GM19463 (cell line): ENCODE data around the gene PCK1.
"Not testable (repeated sequence)": the region's sequence is repeated elsewhere in the genome, so short reads cannot be mapped to it uniquely, and the experiment has no call there.

Source experiments
- ATAC-seq: cut with Tn5 transposase; IDR thresholded peaks from one replicate; pipeline ENCODE4 v1.9.1; 2021; ENCODE audit warnings: mild to moderate bottlenecking, moderate library complexity; ENCODE audit not compliant: unreplicated experiment

The PCK1 gene

DNA sequence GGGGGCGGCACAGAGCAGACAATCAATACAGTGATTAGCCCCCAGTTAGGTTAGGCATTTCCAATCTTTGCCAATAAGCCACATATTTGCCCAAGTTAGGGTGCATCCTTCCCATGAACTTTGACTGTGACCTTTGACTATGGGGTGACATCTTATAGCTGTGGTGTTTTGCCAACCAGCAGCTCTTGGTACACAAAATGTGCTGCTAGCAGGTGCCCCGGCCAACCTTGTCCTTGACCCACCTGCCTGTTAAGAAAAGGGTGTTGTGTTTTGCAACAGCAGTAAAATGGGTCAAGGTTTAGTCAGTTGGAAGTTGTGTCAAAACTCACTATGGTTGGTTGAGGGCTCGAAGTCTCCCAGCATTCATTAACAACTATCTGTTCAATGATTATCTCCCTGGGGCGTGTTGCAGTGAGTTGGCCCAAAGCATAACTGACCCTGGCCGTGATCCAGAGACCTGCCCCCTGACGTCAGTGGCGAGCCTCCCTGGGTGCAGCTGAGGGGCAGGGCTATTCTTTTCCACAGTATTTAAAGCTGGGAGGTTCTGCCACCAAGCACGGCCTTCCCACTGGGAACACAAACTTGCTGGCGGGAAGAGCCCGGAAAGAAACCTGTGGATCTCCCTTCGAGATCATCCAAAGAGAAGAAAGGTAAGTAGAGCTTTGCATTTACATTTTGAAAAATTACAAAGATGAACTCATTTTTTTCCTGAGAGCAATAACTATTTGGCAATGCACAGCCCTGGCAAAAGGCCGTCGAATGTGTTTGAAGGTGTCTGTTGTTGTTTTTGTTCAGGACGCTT, at the start of gene PCK1:
PCK1 (plus strand) TSS at position 557 of the 802 bp plus-strand sequence. CDS start 302 bp downstream, outside the sequence.
- no peak for ATAC-seq

DNA sequence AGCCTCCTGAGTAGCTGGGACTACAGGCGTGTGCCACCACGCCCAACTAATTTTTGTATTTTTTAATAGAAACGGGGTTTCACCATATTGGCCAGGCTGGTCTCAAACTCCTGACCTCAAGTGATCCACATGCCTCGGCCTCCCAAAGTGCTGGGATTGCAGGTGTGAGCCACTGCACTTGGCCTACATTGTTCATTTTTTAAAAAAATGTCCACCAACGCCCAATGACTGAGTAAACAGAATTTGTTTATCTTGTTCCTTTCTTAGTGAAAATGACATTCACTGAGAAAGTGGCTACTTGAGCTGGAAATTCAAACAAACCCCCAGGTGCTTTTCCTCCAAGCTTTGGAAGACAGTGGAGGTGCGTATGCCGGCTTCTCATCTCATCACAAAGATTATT, 49.2 kb upstream of the PCK1 start:
- ATAC-seq: not testable (repeated sequence)

DNA sequence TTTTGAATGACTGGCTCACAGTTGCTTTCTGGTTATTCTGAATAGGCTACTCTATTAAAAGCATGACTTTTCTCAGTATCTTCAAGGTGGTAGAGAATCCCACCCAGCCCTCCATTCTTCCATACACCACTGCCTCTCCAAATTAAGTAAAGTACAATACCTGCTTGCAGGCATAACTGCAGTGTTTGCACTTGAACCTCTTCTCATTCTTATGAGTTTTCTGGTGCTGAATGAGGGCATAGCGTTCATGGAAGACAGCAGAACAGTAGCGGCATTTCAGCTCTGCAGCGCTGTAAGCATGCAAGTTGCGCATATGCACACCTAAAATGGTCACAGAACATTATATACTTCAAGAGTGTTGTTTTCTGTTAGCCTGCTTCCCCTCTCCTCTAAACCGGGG, 48.5 kb upstream of the PCK1 start:
- ATAC-seq: no peak

DNA sequence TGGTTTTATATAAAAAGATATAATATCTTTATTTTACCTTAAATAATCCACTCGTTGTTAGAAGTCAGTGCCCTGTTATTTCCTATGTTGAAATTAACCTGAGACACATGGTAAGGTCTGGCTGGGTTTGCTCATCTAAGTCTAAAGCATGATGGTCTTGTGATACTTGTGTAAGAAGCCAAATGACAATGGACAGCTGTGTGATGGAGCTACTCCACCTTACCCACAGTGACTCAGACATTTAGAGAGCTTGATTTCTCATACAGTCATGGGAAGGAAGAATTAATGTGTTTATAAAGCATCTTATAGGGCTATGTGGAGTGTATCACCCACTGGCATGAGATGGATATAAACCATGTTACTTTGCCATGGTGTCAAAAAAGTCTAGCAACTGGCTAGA, 47.7 kb upstream of the PCK1 start:
- ATAC-seq: no peak

DNA sequence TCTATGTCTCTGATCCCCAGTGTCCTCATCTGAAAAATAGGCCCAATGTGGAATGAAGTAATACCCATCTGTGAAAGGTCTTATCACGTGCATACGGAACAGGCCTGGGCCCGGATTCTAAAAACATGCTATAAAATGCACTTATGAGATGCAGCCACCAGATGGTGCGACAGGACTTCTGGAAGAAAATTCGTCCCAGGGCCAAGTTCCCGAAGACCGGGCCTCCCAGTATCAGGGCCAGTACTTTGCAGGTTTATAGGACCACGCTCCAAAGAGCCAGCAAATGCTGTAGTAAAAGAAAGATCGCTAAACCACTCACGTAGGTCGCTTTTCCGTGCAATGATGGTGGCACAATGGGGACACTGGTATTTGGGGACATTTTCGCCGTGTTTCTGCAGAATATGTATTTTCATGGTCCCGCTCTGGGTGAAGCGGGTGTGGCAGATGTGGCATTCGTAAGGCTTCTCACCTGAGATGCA, 46.6 kb upstream of the PCK1 start:
- ATAC-seq: no peak

DNA sequence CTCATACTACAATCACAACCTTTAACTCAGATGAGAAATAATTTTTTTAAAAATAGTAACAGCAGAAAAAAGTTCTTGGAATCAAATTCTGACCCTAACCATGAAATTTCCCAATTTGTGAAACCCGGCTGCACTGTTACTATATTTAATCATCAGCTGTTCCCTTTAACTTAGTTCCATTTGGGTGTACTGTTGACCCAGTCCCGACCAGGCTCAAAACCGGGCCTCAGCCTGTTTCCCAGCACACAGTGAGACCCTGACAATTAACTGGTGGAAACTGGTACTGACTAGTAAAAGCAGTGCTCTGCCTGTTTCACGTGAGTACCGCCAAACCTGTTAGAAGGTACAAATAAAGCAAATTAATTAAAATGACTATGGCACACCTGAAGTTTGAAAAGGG, 43.0 kb upstream of the PCK1 start:
- ATAC-seq: no peak

DNA sequence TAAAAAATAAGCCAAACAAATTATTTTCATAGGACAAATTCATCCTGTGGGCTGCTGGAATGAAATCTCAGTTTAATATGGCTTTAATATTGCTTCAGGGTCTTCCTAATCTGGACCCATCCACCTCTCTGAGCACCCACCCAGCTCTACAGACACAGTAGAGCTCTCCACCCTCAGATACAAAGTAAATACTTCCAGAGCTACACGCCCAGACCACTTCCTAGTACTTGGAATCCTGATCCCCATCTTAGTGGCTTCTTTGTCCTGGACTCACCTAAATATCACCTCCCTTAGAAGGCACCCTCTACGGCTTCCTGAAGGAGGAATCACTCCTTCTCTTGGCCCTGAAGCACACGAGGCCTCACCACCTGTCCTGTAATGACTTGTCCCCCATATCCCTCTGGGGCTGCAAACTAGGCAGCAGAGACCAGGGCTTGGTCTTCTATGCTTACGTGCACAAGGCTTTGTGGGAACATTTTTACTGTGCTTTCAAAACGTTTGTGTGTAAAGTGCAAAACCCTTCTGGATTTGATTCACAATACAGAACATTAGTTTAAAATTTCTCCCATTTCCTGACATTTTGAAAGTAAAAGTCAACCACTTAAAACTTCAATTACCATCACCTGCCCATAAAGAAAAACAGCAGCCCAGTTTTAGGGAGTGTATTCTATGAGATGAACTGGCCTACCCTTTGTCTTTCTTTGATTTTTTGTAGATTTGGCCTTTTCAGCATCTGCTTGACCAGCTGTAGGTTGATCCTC, 38.4 kb upstream of the PCK1 start:
- ATAC-seq: no peak

DNA sequence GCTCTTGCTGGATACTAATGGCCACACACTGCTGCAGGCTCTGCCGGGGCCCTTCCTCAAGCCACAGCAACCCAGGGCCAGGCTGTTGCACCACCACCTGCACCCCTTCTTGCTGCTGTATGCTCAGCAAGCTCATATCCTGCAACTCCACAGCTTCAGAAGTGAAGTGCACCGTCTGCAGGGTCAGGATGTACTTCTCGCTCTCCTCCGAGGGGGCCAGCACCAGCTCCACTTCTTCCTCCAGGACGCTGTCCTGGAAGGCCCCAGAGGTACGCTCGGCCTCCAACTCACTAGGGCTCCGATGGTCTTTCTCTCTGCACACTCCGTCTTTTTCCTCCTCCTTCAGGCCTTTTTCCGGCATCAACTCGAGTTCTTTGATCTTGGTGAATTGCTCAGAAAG, 37.1 kb upstream of the PCK1 start:
- ATAC-seq: no peak

DNA sequence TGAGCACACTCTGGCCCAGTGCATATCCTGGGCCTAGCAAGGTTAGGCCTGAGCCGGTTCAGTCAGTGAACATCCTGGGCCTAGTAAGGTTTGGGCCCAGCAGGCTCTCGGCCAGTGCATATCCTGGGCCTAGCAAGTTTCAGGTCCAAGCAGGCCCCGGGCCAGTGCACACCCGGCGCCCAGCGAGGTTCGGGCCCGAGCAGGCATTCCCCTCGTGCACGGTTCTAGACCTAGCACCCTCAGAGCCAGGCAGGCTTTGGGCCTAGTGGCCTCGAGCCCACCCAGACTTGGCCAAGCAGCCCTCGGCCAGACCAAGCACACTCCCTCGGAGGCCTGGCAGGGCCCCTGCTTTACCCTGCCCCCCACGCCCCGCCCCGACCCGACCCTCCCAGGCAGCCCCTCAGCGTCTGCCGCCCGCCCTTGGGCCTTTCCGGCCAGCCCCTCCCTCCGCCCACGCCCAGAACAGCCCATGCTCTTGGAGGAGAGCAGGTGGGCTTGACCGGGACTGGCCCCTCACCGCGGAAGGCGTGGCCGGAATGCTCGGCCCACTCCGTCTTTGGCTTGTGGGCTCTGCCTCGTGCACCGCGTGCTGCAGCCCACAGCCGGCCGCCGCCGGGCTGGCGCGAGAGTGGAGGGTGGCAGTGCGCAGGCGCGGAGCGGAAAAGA, 36.3 kb upstream of the PCK1 start, which contains the start of gene CTCFL:
CTCFL (minus strand) TSS at position 630 of the 666 bp plus-strand sequence. CDS start 935 bp downstream, outside the sequence.
- no peak for ATAC-seq

DNA sequence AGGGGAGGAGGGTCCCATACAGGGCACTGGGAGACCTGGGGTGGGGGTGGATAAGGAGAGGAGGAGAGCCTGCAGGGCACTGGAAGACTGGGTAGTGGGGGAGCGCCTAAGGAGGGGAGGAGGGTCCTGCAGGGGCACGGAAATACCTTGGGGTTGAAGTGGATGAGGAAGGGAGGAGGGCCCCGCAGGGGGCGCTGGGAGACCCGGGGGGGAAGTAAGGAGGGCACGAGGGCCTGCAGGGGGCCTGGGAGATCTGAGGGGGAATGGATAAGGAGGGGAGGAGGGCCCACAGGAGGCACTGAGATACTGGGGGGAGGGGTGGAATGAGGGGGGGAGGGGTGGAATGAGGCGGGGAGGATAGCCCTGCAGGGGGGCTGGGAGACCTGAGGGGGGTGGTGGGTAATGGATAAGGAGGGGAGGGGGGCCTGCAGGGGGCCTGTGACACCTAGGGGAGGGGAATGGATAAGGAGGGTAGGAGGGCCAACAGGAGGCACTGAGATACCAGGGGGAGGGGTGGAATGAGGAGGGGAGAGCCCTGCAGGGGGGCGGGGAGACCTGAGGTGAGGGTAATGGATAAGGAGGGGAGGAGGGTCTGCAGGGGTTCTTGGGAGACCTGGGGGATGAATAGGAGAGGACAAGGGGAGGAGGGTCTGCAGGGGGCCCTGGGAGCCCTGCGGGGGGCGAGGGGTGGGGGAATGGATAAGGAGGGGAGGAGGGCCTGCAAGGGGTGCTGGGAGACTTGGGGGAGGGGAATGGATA, 35.4 kb upstream of the PCK1 start:
- no peak for ATAC-seq

DNA sequence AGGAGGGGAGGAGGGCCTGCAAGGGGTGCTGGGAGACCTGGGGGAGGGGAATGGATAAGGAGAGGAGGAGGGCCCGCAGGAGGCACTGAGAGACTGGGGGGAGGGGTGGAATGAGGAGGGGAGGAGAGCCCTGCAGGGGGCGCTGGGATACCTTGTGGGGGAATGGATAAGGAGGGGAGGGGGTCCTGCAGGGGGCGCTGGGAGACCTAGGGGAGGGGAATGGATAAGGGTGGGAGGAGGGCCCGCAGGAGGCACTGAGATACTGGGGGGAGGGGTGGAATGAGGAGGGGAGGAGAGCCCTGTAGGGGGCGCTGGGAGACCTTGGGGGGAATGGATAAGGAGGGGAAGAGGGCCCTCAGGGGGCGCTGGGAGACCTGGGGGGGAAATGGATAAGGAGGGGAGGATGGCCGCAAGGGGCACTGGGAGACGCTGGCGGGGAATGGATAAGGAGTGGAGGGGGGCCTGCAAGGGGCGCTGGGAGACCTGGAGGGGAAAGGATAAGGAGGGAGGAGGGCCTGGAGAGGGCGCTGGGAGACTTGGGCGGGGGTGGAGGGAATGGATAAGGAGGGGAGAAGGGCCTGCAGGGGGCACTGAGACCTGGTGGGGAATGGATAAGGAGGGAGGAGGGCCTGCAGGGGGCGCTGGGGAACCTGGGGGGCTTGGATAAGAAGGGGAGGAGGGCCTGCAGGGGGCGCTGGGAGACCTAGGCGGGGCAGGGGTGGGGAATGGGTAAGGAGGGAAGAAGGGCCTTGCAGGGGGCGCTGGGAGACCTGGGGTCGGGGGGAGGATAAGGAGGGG, 34.6 kb upstream of the PCK1 start:
- ATAC-seq: no peak

DNA sequence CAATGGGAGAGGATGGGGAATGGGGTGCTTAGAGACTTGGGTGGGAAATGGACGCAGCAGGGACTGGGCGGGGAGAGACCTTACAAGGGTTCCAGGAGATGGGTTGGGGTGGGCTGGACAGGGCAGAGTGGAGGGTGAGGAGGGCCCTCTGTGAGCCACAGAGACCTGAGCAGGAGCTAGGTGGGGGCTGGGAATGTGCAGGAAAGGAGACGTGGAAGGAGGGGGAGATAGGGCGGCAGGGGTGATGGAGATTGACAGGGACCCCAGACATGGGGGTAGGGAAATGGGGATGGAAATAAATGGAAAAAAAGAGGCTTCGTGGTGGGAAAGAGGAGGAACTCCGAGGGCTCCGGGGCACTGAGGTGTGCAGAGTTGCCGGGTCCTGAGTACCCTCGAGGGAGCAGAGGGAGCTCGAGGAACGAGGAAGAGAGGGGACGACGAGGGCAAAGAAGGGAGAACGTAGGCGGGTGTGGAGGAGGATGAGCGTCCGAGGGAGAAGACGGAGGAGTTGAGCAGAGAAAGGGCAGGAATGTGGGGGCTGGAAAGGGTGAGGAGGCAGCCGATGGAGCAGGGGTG, 33.9 kb upstream of the PCK1 start:
- ATAC-seq: no peak

DNA sequence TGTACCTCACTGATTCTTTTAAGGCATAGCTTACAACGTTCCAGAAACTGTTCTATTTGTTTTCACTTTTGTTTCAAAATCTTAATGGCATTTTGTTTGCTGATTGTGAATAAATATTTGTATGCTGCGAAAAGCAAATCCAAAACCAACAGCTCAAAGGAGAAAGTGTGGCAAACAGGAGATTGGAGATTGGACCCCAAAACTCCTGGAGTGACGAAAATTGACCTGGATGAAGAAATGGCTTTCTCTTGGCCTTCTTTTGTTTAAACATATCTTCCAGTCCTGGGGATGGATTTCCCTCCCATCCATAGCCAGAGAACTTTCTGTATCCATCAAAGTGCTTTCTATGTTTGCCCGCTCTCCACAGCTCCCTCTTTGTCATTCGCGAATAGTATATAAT, 33.2 kb upstream of the PCK1 start:
- ATAC-seq: no peak

DNA sequence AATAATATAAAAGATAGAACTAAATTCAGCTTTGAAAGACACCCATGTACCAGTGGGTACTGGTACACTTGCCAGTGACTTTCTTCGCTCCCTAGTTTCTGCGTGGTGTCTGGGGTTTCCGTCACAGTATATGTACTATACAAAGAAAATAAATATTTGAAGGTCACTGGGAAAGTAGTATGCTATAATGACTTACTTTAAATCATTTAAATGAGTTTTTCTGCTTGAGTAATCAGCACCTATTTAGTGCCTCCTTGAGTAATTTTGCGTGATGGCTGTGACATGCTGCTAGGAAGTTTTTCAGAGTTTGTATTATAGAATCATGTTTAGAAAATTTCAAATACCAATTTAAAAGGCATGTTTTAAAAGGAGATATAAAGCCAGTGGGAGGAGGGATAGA, 32.8 kb upstream of the PCK1 start:
- ATAC-seq: no peak

DNA sequence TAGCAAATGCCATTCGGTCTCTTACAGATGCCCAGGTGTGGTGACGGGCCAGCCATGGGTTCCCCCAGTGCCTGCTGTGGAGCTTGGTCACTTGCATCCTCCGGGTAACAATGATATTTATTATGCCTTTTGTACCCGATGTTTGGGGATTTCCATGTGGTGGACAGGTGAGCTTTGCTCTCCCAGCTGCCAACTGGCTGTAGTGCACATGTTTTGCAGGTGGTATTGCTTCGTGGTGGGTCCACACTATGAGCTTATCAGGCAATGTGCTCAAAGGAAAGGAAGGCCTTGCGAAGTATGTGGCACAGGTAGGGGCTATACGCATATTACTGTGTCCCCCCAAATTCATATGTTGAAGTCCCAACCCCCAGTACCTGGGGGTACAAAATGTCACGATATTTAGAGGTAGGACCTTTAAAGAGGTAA, 31.7 kb upstream of the PCK1 start:
- ATAC-seq: no peak

DNA sequence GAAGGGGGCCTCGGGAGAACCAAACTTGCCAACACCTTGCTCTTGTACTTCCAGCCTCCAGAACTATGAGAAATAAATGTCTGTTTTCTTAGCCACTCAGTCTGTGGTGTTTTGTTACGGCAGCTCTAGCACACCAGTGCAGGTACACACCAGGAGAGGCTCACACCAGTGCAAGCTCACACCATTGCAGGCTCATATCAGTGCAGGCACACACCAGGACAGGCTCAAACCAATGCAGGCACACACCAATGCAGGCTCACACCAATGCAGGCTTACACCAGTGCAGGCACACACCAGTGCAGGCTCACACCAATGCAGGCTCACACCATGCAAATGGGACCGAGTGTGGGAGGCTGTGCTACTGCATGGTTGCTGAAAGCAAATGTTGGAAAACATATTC, 31.1 kb upstream of the PCK1 start:
- ATAC-seq: no peak

DNA sequence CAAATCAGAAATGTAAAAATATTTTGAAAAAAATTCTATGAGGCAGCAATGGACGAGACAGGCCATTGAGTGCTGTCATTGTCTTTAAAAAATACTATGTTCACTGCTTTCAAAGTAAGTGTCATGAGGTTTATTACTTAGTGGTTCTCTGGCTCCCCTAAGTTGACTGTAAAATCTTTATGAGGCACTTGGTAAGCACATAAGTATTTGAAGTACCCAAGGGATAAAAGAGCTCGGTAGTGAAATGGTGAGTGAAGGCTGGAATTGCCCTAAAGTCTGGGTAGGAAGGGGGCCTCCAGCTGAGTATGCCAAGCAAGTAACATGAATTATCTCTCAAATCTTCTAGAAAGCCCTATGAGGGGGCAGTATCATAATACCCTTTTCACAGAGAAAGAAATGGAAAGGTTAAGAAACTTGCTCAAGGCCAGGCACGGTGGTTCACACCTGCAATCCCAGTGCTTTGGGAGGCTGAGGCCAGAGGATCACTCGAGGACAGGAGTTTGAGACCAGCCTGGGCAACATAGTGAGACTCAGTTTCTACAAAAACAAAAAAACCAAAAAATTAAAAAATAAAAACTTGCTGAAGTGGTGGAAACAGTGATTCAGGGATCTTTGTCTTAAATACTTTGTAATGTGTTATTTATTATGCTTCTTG, 30.5 kb upstream of the PCK1 start:
- no peak for ATAC-seq

DNA sequence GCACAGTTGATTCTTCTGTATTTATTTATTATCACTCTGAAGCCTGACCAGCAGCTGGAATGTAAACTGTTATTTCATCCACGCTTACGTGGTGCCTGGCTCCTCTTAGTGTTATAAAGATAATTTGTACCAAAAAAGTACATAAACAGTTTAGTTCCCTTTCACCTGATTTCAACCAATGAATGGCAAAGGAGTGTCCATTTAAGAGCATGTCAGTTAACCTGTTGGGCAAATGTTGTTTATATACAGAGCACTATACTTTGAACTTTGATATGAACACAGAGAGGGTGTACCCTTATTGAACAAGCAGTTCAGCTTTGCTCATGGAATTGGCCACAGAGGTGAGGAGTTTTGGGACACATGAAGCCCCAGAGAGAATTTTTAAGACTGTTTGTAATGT, 28.8 kb upstream of the PCK1 start:
- no peak for ATAC-seq

DNA sequence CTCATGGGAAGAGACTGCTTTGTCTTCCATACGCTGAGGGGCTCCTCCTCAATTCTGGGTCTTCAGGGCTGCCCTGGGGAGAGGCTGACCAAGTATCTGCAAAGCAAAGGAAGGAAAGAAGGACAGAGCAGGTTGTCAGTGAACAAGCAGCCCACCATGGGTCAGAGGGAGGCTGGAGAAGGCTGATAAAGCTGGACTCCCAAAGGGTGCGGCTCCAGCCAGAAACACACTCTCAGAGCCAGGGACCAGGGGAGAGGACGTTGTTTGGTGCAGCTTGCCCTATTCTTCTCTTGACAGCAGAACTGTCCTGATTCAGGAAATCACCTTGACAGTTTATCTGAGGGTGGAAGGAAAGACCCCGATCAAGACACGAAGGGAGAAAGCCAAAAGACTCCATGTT, 25.6 kb upstream of the PCK1 start:
- ATAC-seq: no peak
